ENCODE data around the gene SPIRE1. TPM values are rescaled to one million over a fixed set of nuclear protein-coding genes. Genes with fewer than 3 reads are reported as not detected.
A peak's percentile ranks its signal among the peaks of the same experiment; 100 is the strongest.

Gene SPIRE1
- polyA plus RNA-seq, 1 experiment, result 11.6 TPM

DNA sequence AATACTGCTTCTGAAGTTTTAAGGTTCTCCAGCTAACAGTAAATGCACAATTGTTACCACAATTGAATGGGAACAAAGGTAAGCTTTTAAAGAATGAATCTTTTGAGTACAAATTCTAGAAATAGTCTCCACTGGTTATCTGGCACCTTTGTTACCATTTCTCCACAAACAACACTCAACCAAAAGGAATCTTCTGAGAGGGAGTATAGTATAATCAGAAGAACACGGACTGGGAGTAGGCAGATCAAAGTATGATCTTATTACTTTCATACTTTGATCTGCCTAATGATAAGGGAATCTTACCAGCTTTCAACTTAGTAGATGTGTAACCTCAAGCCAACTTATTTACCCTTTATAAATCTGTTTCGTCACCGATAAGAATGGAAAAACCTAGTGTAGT is 43.3 kb upstream of the SPIRE1 start:
- no peaks in the 10 kb centered on the region for H3K36me3 ChIP-seq (ENCODE audit: control insufficient read depth, insufficient read depth, low read length)

DNA sequence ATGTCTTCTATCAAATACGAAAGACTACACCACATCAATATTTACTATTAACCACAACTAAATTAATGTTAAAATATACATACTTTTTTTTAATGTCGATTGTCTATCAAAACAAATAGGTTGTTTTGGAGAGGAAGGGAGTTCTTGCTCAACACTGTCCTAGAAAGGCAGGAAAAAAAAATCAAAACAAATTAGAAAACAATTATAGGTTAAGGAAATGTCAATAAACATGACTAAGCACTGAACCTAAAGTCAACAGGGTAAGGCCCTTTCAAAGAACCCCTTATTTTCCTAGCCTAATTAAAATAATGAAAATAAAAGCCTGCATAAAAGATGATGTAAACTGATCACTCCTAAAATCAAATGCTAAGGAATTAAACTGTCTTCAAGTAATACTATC is 41.8 kb upstream of the SPIRE1 start:
- Histone ChIP-seq H3K27me3 (ENCODE audit: control insufficient read depth, insufficient read depth, low read length) (no peaks in the 10 kb centered on the region), H3K4me3 (ENCODE audit: low read depth, low read length) (no peak overlapping the region), H3K36me3 (ENCODE audit: control insufficient read depth, insufficient read depth, low read length) (no peaks in the 10 kb centered on the region)
- no peak for DNase-seq (ENCODE audit: low read depth)
- TF ChIP-seq, protein P1, sequence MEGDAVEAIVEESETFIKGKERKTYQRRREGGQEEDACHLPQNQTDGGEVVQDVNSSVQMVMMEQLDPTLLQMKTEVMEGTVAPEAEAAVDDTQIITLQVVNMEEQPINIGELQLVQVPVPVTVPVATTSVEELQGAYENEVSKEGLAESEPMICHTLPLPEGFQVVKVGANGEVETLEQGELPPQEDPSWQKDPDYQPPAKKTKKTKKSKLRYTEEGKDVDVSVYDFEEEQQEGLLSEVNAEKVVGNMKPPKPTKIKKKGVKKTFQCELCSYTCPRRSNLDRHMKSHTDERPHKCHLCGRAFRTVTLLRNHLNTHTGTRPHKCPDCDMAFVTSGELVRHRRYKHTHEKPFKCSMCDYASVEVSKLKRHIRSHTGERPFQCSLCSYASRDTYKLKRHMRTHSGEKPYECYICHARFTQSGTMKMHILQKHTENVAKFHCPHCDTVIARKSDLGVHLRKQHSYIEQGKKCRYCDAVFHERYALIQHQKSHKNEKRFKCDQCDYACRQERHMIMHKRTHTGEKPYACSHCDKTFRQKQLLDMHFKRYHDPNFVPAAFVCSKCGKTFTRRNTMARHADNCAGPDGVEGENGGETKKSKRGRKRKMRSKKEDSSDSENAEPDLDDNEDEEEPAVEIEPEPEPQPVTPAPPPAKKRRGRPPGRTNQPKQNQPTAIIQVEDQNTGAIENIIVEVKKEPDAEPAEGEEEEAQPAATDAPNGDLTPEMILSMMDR (IDR thresholded peaks at IDR 0.05; ENCODE audit: insufficient read depth, low read depth, low read length), result no peak
- ChIA-PET POLR2A (no interaction called here), CTCF (interaction anchor here (1.2 to 1.5 kb wide), 2 partner anchors 17 to 18 kb away, joined by 3 read pairs; no protein-coding TSS in a partner anchor)

More for the DNA sequence above, 43.3 kb upstream of the SPIRE1 start:
- POLR2A ChIA-PET, result no interaction called here
- CTCF ChIA-PET, result interaction anchor here (1.5 kb wide), 1 partner anchor 11 kb away, joined by 4 read pairs; no protein-coding TSS in a partner anchor
- Histone ChIP-seq H3K27me3 (ENCODE audit: control insufficient read depth, insufficient read depth, low read length) (no peaks in the 10 kb centered on the region), H3K4me3 (ENCODE audit: low read depth, low read length) (peak overlapping the region; percentile 98; the same call in 1 of the 2 replicates)
- DNase-seq (ENCODE audit: low read depth), result no peak
- TF ChIP-seq, protein P1 (IDR thresholded peaks at IDR 0.05; ENCODE audit: insufficient read depth, low read depth, low read length), result no peak

DNA sequence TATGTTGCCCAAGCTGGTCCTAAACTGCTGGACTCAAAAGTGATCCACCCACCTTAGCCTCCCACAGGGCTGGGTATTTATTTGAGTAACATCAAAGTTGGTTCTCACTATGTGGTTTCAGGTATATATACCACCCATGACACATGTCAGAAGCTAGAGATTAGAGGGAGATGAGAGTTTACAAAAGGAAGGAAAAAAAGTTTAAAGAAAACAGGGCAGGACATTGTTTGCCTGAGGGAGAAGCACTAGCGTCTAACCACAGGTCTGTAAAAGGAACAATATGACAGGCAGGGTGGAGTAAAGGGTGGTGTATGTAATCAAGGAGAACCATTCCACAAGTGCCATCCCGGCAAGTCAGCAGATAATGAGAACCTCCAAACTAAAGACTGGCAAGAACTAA is 36.1 kb upstream of the SPIRE1 start:
- H3K36me3 ChIP-seq (ENCODE audit: control insufficient read depth, insufficient read depth, low read length), result no peaks in the 10 kb centered on the region
- TF ChIP-seq, protein P1 (IDR thresholded peaks at IDR 0.05; ENCODE audit: insufficient read depth, low read depth, low read length), result no peak
- ChIA-PET CTCF (interaction anchor here (0.6 to 1.6 kb wide), 3 partner anchors 13 to 705 kb away, joined by 3 to 4 read pairs (median 4); no protein-coding TSS in a partner anchor), POLR2A (no interaction called here)
- H3K27me3 ChIP-seq (ENCODE audit: control insufficient read depth, insufficient read depth, low read length), result no peaks in the 10 kb centered on the region
- H3K4me3 ChIP-seq (ENCODE audit: low read depth, low read length), result no peak overlapping the region
- no peak for DNase-seq (ENCODE audit: low read depth)

DNA sequence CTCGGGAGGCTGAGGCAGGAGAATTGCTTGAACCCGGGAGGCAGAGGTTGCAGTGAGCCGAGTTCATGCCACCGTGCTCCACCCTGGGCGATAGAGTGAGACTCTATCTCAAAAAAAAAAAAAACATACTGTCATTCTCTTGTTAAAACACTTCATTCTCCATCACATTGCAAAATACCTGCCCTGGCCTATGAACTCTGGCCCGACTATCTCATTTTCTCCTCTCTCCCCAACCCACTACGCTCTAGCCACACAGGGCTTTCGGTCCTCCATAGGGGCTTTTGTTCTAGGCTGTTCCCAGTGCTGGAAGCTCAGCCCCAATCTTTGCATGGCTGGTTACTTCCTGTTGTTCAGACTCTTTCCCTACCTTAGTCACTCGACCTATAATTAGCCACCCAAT is 34.3 kb upstream of the SPIRE1 start:
- TF ChIP-seq, protein P1 (IDR thresholded peaks at IDR 0.05; ENCODE audit: insufficient read depth, low read depth, low read length), result no peak
- H3K4me3 ChIP-seq (ENCODE audit: low read depth, low read length), result no peak overlapping the region
- DNase-seq (ENCODE audit: low read depth), result no peak
- ChIA-PET POLR2A (no interaction called here), CTCF (interaction anchor here (0.5 kb wide), 1 partner anchor 251 kb away, joined by 3 read pairs; no protein-coding TSS in a partner anchor)
- H3K27me3 ChIP-seq (ENCODE audit: control insufficient read depth, insufficient read depth, low read length), result no peaks in the 10 kb centered on the region
- H3K36me3 ChIP-seq (ENCODE audit: control insufficient read depth, insufficient read depth, low read length), result no peaks in the 10 kb centered on the region

DNA sequence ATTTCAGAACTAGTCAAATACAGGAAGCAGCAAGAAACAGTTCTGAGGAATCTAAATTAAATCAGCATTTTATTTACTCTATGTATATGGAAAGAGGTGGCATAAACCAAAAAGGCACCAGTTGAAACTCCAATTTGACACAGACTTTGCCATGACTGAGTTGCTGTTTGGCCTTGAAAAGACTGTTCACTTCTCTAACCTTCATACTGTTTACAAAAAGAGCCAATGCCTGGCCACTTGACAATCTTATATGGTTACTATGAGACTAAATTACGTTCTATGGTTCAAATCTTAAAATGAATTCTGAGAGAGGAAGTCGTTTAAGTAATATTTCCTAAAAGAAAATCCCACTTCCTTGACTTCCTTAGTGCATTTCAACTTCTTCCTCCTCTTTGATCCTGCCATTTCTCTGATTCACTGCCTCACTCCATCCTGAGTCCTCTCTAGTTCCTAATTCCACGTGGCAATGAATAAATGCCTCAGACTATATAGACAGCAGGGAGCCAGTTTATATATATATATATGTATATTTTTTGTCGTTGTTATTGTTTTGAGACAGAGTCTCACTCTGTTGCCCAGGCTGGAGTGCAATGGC is 31.4 kb upstream of the SPIRE1 start:
- H3K27me3 ChIP-seq (ENCODE audit: control insufficient read depth, insufficient read depth, low read length), result no peaks in the 10 kb centered on the region
- TF ChIP-seq, protein P1 (IDR thresholded peaks at IDR 0.05; ENCODE audit: insufficient read depth, low read depth, low read length), result no peak
- ChIA-PET POLR2A (no interaction called here), CTCF (interaction anchor here (1.5 kb wide), 1 partner anchor 12 kb away, joined by 4 read pairs; no protein-coding TSS in a partner anchor)
- DNase-seq (ENCODE audit: low read depth), result no peak
- H3K4me3 ChIP-seq (ENCODE audit: low read depth, low read length), result no peak overlapping the region
- H3K36me3 ChIP-seq (ENCODE audit: control insufficient read depth, insufficient read depth, low read length), result no peaks in the 10 kb centered on the region

Measured in BJ (cell line).